ENCODE measurements around the gene COX19.

Gene COX19

GRCh38 chr7:999941-1000935, 24.9 kb upstream of the COX19 start:
- ATAC-seq (peak; percentile 54), DNase-seq (no peak)
- H3K4me3 Mint-ChIP-seq: no peak overlapping the region
- no peaks in the 10 kb centered on the region for H3K4me1 Mint-ChIP-seq
- H3K27ac Mint-ChIP-seq: no peak overlapping the region
- H3K27me3 Mint-ChIP-seq: no peaks in the 10 kb centered on the region
- H3K9me3 Mint-ChIP-seq: no peaks in the 10 kb centered on the region

- ATAC-seq: no peak
- H3K4me1 Mint-ChIP-seq: no peaks in the 10 kb centered on the region
- no peak overlapping the region for H3K27ac Mint-ChIP-seq
- DNase-seq: no peak
- no peaks in the 10 kb centered on the region for H3K27me3 Mint-ChIP-seq
- H3K9me3 Mint-ChIP-seq: no peaks in the 10 kb centered on the region
- no peak overlapping the region for H3K4me3 Mint-ChIP-seq
These were observed 24.0 kb upstream of the COX19 start for GRCh38 chr7:999149-999879.

GRCh38 chr7:997404-998395, 22.4 kb upstream of the COX19 start:
- no peaks in the 10 kb centered on the region for H3K9me3 Mint-ChIP-seq
- H3K27ac Mint-ChIP-seq: peak overlapping the region in 1 of 2 donors; percentile 87
- no peak for DNase-seq
- no peaks in the 10 kb centered on the region for H3K27me3 Mint-ChIP-seq
- H3K4me1 Mint-ChIP-seq: peaks cover 8% of the 10 kb centered on the region
- ATAC-seq: no peak
- no peak overlapping the region for H3K4me3 Mint-ChIP-seq

GRCh38 chr7:996079-996872, 20.9 kb upstream of the COX19 start:
- Mint-ChIP-seq H3K4me1 (peaks cover 8% of the 10 kb centered on the region), H3K4me3 (no peak overlapping the region), H3K27me3 (no peaks in the 10 kb centered on the region), H3K27ac (no peak overlapping the region), H3K9me3 (no peaks in the 10 kb centered on the region)
- ATAC-seq (no peak), DNase-seq (no peak)

- Mint-ChIP-seq H3K27ac (no peak overlapping the region), H3K4me3 (no peak overlapping the region), H3K27me3 (no peaks in the 10 kb centered on the region), H3K9me3 (no peaks in the 10 kb centered on the region), H3K4me1 (peaks cover 8% of the 10 kb centered on the region)
- no peak for ATAC-seq
- no peak for DNase-seq
These were observed 20.2 kb upstream of the COX19 start for GRCh38 chr7:995571-995970.

- no peak for ATAC-seq
- H3K27ac Mint-ChIP-seq: peak overlapping the region in 1 of 2 donors; percentile 19
- H3K9me3 Mint-ChIP-seq: no peaks in the 10 kb centered on the region
- H3K4me3 Mint-ChIP-seq: no peak overlapping the region
- H3K27me3 Mint-ChIP-seq: no peaks in the 10 kb centered on the region
- H3K4me1 Mint-ChIP-seq: peaks cover 8% of the 10 kb centered on the region
- DNase-seq: no peak
These were observed 19.4 kb upstream of the COX19 start for GRCh38 chr7:994592-995308.

- H3K4me1 Mint-ChIP-seq: peaks cover 8% of the 10 kb centered on the region
- H3K4me3 Mint-ChIP-seq: peak overlapping the region in 1 of 2 donors; percentile 24
- DNase-seq (peak; percentile 89 to 92), ATAC-seq (peak; percentile 96)
- peaks cover 4% of the 10 kb centered on the region for H3K27me3 Mint-ChIP-seq
- H3K9me3 Mint-ChIP-seq: no peaks in the 10 kb centered on the region
- peak overlapping the region in 1 of 2 donors; percentile 12 for H3K27ac Mint-ChIP-seq
These were observed 17.6 kb upstream of the COX19 start for GRCh38 chr7:992709-993607.

GRCh38 chr7:991729-992656, 16.6 kb upstream of the COX19 start:
- peak overlapping the region in 1 of 2 donors; percentile 82 for H3K27ac Mint-ChIP-seq
- H3K9me3 Mint-ChIP-seq: no peaks in the 10 kb centered on the region
- no peak overlapping the region for H3K4me3 Mint-ChIP-seq
- peaks cover 8% of the 10 kb centered on the region for H3K4me1 Mint-ChIP-seq
- DNase-seq (no peak), ATAC-seq (no peak)
- peaks cover 12% of the 10 kb centered on the region for H3K27me3 Mint-ChIP-seq

- Mint-ChIP-seq H3K4me1 (peaks cover 15% of the 10 kb centered on the region), H3K27me3 (peaks cover 20% of the 10 kb centered on the region)
These were observed 15.8 kb upstream of the COX19 start for GRCh38 chr7:990933-991728.

GRCh38 chr7:990352-990932, 15.1 kb upstream of the COX19 start:
- Mint-ChIP-seq H3K4me1 (peaks cover 20% of the 10 kb centered on the region), H3K4me3 (no peak overlapping the region)

More at GRCh38 chr7:990933-991728, 15.8 kb upstream of the COX19 start:
- H3K9me3 Mint-ChIP-seq: no peaks in the 10 kb centered on the region
- no peak for ATAC-seq
- H3K27ac Mint-ChIP-seq: peak overlapping the region in 1 of 2 donors; percentile 19
- H3K4me3 Mint-ChIP-seq: no peak overlapping the region
- no peak for DNase-seq

GRCh38 chr7:988963-989529, 13.7 kb upstream of the COX19 start:
- no peak for ATAC-seq
- Mint-ChIP-seq H3K4me1 (peaks cover 22% of the 10 kb centered on the region), H3K27ac (peak overlapping the region in 1 of 2 donors; percentile 93), H3K4me3 (no peak overlapping the region), H3K27me3 (peaks cover 32% of the 10 kb centered on the region), H3K9me3 (no peaks in the 10 kb centered on the region)
- no peak for DNase-seq

More at GRCh38 chr7:990352-990932, 15.1 kb upstream of the COX19 start:
- no peak for DNase-seq
- Mint-ChIP-seq H3K9me3 (no peaks in the 10 kb centered on the region), H3K27ac (no peak overlapping the region), H3K27me3 (peaks cover 27% of the 10 kb centered on the region)
- ATAC-seq: no peak
